ENCODE data around the gene CDC5L.
"Not testable (repeated sequence)": the region's sequence is repeated elsewhere in the genome, so short reads cannot be mapped to it uniquely, and the experiment has no call there.

CDC5L gene

DNA sequence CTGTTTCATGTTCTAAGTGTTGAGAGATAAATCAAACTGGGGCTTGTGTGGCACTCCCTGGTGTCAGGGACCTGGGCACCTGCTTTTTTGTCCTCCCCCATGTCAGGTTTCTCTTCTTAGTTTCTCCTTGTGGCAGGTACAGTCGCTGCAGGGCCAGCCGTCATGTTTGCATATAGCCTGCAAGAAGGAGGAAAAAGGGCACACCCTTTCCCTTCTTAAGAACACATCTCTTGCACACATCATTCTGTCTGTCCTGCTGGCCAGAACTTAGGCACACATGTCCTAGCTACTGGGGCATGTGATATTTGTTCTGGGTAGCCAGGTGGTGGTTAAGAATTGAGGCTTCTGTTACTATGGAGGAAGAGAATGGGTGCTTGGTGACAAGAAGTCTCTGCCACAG lies 27.9 kb downstream of the CDC5L start:
- no peak for DNase-seq (ENCODE audit: low spot score)

DNA sequence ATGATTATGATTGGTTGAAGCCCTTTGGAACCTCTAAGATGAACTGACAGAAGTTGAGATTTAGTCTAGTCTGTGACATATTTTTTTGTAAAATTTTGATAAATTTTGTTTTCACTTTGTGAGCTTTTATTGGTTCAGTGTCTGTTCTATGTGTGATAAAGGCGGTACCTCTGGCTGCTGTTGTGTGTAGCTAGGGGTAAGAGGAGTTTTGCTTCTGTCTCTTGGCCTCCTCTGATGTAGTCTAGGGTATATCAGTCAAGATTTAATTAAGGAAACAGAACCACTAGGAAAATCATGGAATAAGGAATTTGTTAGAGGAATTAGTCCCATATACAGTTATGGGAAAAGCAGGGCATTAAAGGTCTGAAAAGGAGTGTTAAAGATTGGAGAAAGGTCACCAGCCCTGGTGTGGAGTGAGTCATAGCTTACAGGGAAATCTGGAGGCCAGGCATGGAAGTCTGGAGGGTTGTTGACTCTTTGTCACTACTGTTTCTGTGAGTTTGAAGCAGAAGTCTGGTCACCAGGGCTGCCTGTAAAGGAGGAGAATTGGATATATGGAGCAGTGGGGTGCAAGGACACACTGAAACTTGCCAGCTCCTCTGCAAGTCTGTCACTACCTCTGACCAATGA lies 28.5 kb downstream of the CDC5L start:
- DNase-seq (ENCODE audit: low spot score), result no peak

DNA sequence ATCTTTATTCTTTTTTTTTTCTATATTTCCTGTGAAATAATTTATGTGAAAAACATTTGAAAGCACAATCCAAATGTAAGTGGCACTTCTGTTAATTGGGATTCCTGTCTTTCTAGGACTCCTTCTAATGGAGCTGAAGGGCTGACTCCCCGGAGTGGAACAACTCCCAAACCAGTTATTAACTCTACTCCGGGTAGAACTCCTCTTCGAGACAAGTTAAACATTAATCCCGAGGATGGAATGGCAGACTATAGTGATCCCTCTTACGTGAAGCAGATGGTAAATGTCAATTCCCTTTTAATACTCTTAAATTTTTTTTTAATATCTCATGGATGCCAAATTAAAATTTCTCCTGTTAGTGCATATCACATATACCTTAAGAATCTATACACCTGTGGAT lies 35.0 kb downstream of the CDC5L start:
- DNase-seq (ENCODE audit: low spot score), result peak; percentile 16

DNA sequence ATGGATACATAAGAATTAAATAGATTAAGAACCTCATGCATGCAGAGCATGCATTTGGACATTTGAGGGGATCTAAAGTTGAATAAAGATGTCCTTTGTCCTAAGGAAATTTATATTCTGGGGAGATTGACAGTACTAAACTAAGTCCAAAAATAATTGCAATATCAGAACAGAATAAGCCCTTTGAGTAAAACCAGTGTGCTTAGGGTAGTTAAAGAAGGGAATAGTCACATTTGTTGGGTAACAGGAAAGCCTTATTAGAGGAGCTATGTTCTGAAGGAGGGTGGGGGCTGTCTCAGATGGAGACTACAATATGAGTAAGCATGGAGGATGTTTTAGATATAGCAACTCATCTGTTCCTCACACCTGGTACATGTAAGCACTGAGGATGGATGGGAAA lies 35.8 kb downstream of the CDC5L start:
- DNase-seq (ENCODE audit: low spot score), result no peak

DNA sequence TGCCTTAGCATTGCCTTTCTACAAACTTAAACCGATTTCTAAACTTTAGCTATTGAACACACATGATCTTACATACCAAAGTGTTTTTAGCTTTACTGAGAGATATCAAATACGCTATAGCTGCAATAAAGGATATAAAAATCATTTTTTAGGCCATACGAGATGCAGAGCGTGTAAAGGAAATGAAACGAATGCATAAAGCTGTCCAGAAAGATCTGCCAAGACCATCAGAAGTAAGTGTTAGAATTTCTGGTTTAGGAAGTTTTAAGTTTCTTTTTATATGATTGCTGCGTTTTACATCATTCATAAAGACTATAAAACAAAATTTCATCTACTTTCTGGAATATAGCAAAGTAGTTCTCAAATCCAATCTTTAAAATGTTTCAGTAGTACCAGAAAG lies 38.4 kb downstream of the CDC5L start:
- no peak for DNase-seq (ENCODE audit: low spot score)

DNA sequence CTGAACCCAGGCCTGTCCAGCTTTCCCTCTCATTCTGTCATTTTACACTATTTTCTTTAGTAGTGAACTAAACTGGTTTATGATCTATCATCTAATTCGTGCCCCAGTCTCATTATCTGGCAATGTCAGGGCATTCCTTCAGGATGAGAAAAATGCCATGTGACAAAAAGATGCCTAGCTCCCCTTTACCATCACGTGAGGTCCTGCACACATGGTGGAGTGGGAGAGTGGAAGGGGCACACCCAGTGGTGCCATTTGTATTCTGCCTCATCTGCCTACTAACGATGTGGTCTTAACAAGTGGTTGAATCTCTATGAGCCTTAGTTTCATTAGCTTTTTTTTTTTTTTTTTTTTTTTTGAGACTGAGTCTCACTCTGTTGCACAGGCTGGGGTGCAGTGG lies 41.2 kb downstream of the CDC5L start:
- no peak for DNase-seq (ENCODE audit: low spot score)

DNA sequence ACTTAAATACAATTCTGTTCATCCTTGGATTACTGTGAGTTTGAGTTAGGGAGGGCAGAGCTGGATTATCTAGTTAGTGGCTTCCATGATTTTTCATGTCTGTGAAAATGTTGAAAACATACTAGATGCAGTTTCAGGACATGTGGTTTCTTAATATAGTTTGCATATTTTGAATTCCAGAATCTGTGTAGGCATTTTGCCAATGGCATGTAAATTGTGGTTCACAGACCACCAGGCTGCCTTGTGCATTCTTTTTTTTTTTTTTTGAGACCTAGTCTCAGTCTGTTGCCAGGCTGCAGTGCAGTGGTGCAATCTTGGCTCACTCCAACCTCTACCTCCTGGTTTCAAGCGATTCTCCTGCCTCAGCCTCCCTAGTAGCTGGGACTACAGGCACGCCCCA lies 42.8 kb downstream of the CDC5L start:
- no peak for DNase-seq (ENCODE audit: low spot score)

DNA sequence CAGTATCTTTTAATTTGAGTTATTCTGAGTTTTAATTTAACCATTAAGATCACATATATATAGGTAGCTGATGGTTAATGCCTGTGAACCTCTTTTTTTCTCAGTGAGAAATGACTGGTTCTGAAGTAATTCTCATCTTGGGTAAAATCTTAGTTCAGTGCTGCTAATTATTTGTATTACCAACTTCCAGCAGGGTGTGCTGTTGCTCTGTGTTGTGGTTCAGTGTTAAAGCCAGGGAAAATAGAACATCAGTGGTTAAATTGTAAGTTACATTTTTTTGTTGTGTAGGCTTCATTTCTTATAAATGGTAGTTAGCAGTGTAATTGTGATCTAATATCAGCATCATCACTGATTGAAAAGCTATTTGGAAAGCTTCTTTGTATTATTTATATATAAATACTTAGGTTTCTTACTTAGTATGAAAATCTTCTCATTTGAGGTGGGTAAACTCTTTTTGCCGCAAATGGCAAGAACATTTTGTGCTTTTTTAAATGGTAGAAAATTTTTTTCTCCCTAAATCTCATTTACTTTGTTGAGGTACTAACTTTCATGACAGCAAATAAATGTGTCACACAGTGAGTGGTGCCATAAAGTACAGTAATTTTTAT lies 43.7 kb downstream of the CDC5L start:
- DNase-seq (ENCODE audit: low spot score), result no peak

DNA sequence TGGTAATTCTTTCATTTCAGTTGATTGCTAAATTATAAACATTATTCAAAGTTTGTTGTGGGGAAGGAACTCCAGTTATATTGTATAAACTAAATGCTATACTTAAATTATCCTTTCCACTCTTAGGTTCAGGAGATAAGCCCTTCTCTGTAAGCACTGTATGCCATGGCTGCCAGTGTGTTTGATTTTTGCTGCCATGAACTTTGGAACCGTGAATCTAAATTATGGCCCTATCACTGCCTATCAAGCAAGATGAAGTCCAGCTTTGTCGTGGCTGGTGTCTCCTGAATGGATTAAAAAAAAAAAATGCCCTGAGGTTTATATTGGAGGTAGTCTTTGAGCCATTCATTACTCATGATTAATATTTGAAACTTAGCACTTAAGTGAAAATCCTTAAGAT lies 44.7 kb downstream of the CDC5L start:
- DNase-seq (ENCODE audit: low spot score), result no peak

DNA sequence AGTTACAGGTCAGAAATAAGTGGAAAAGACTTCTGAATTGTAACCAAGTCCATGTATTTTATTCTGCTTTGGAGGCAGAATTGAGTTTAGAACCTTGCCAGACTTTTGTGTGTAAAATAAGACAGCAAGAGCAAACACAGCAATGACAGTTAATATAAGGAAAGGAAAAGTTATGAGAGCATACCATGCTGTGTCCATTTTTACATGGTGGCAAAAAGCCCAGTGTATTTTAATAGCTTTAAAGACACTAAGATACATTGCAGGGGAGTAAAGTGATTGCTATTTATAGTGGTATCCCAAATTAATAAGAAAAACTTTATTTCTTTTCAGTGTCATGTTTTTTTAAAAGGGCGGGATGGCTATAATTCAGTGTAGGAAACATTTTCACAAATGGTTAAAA lies 45.2 kb downstream of the CDC5L start:
- no peak for DNase-seq (ENCODE audit: low spot score)

DNA sequence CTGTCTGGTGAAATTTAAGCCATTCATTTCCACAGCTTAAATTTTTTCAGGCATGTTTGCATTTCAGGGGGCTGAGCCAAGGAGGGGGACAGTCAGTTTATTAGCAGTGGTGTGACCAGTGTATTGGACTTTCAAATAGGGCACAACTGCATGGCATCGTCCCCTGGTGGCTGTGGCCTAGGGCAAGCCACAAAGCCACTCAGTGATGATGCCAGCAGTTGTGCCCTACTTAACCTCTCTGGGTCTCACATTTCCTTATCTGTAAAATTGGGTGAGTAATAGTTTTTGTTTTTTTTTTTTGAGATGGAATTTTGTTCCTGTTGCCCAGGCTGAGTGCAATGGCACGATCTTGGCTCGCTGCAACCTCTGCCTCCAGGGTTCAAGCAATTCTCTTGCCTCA lies 48.0 kb downstream of the CDC5L start:
- DNase-seq (ENCODE audit: low spot score), result no peak

DNA sequence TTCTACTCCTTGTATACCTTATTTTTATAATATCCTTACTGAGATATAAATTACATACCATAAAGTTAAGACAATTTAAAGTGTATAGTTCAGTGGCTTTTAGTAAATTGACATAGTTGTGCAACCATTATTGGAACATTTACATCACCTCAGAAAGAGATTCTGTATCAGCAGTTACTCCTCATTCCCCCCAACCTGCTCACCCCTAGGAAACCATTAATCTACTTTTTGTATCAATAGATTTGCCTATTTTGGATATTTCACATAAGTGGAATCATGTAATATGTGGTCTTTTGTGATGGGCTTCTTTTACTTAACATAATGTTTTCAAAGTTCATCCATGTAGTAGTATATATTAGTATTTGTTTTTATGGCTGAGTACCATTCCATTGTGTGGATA lies 51.3 kb downstream of the CDC5L start:
- DNase-seq (ENCODE audit: low spot score), result no peak

DNA sequence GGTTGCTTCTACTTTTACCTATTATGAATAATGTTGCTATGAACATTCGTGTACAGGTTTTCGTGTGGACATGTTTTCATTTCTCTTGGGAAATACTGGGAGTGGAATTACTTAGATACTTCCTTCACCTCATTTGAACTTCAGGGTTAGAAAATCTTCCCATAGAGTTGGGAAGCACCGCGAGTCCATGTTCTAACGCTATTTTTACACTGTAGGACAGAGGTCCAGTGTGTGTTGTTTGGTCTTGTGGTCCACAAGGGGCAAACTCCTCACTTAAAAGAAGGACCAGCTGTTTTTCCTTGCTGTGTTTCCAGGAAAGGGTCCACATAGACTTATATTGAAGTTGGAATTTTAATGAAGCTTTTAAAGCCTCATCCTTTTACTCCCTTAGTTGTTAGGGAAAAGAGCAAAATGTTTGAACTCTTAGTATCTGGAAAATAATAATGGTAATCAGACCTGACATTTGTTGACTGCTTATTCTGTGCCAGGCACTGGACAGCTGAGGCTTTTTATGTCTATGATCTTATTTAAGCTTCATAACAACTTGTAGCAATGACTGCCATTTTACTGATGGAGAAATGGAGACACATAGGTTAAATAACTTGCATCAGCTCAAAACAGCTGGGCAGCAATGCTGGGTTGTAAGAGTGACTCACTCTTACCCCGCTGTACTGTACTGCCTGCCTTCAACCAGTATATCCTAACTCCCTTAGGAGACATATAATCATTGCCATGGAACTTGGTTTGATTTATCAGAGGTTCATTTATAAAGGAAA lies 52.0 kb downstream of the CDC5L start:
- no peak for DNase-seq (ENCODE audit: low spot score)

DNA sequence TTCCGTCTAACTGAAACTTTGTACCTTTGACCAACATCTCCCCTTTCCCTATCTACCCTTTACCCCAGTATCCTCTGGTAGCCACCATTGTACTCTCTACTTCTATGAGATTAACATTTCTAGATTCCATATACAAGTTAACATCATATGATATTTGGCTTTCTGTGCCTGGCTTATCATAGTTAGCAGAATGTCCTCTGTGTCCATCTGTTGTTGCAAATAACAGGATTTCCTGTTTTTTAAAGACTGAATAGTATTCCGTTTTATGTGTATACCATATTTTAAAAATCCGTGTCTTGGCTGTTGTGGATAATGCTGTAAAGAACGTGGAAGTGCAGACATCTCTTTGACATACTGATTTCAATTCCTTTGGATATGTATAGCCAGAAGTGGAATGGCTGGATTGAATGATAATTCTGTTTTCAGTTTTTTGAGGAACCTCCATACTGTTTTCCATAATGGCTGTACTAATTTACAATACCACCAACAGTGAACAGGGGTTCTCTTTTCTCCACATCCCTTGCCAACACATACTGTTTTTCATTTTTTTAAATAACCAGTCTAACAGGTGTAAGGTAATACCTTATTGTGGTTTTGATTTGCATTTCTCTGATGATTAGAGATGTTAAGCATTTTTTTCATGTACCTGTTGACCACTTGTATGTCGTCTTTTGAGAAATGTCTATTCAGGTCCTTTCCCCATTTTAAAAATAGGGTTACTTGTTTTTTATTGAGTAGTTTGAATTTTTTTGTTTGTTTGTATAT lies 53.8 kb downstream of the CDC5L start:
- no peak for DNase-seq (ENCODE audit: low spot score)

DNA sequence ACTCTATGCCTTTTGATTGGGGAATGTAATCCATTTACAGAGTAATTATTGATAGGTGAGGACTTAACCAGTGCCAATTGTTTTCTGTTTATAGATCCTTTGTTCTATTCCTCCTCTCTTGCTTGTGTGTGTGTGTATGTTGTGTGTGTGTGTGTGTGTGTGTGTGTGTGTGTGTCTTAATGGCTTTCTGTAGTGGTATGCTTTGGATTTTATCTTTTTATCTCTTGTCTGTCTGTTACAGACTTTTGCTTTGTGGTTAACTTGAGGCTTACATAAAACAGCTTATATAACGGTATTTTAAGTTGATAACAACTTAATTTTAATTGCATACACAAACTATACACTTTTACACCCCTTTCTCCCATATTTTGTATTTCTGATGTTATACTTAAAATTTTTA lies 54.7 kb downstream of the CDC5L start:
- no peak for DNase-seq (ENCODE audit: low spot score)

DNA sequence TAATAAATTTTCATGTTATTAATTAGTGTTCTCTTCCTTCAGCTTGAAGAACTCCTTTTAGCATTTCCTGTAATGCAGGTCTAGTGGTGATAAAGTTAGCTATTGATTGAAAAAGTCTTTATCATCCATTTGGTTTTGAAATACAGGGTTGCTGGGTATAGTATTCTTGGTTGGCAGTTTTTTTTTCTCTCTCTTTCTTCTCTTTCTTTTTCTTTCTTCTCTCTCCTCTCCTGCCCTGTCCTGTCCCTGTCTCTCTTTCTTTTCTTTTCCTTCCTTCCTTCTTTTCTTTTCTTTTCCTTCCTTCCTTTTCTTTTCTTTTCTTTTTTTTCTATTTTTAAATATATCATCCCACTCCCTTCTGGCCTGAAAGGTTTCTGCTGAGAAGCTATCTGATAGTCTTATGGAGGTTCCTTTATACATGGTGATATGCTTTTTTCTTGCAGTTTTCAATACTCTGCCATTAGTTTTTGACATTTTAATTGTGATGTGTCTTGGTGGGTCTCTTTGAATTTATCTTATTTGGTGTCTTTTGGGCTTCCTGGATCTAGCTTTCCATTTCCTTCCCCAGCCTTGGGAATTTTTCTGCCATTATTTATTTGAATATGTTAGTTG lies 55.4 kb downstream of the CDC5L start:
- no peak for DNase-seq (ENCODE audit: low spot score)

DNA sequence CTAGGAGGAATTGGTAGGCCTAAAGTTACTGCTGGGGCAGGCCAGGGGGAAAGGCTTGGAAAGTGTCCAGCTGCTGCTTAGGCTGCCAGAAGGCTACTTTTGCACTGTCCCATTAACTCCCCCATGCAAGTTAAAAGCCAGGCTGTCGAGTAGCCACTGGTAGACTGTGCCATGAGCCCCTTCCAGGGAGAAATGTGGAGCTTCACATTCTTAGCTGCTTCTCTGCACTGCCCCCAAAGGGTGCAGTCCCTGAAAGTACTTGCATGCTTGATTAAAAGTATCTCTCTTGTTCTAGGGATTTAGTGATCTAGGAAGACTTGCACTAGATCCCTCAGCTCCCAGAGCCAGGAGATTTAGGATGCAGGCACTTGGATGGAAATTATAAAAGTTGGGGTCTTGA lies 57.3 kb downstream of the CDC5L start:
- DNase-seq (ENCODE audit: low spot score), result no peak

DNA sequence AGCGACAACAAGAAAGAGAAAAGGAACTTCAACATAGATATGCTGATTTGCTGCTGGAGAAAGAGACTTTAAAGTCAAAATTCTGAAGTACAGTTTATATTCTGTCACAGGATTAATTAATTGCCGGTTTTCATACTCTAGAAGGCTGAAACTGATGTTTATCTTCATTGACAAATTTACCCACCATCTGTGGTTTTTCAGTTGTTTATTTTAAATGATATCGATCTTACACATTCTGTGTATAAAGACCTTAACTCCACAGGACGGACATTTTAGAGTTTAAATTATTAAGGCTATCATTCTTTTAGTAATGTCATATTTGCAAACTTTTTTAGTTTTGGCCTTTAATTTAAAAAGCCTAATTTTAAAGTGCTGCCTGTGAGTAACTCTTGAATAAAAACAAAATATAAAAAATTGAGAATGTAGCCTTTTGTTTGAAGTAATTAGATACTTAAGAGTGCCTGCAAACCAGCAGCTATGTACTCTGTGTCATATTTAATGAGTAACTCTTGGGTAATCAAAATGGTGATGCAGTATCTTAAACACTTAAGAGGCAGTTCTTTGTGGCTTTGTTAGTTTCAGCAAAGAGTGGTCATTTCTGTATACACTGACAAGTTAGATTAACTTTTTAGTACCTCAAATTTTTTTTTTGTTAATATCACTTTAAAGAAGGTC lies 59.3 kb downstream of the CDC5L start:
- no peak for DNase-seq (ENCODE audit: low spot score)

DNA sequence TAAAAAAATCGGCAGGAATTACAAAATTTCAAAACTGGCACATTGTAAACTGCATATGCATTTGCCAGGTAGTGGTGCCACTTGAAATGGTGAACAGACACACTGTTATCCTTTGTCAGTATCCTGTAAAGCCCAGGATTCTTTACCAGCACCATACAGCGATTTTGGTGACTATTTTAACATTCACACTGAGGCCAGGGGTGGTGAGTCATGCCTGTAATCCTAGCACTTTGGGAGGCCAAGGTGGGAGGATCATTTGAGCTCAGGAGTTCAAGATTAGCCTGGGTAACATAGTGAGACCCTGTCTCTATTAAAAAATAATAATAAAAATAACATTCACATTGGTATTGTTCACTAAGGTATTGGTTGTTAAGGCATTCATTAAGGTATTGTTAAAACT lies 61.7 kb downstream of the CDC5L start:
- not testable (repeated sequence) for DNase-seq (ENCODE audit: low spot score)

DNA sequence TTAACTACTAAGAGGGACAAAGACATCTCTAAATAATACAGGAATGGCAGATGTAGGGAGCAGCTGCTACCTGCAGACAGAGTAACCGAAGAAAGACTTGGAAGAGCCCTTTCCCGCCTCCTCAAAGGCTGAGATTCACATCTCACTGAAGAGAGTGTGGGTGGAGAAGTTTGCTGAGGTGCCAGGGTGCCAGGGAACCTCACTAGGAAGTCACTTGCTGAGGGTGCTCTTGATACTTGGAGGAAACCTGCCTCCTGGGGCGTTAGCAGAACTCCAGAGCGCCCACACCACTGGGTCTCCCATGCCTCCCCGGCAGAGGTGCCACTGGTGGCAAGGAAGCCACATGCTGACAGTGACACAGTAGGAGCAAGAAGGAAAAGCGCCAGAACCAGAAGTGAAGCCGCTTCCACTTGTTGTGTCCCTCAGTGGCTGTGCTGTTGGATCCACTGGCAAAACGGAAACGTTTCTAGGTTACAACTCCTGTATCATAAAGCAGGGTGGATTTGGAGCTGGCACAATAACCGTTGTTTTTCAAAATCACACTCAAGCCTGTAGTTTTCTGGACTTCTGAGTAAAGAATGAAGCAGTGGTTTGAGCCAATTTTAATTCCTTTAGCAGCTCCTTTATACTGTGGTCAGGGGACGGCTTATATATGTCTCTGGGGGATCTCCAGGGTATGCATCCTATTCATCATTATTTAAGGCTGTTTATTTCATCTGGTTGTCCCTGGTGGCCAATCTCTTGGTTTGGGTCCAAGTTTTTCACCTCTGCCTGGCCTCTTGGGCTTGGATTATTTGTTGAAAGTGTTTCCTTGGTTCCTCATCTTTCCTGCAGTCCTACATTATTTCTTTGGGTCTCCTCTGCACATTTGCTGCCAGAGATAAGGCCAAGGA lies 64.5 kb downstream of the CDC5L start:
- no peak for DNase-seq (ENCODE audit: low spot score)

DNA sequence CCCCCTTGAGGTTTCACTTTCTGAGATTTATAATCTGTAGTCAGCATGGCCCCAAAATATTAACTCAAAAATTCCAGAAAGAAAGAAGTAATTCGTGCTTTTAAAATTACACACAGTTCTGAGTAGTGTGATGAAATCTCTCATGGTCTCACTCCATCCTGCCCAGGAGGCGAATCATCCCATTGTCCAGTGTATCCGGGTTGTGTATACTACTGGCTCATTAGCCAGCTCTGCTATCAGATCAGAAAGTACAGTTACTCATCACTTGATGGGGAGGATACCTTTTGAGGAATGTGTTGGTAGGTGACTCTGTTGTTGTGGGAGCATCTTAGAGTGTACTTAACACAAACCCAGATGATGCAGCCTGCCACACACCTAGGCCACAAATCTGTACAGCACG lies 65.2 kb downstream of the CDC5L start:
- DNase-seq (ENCODE audit: low spot score), result no peak
